ENCODE data around the gene TMEM141.

DNA sequence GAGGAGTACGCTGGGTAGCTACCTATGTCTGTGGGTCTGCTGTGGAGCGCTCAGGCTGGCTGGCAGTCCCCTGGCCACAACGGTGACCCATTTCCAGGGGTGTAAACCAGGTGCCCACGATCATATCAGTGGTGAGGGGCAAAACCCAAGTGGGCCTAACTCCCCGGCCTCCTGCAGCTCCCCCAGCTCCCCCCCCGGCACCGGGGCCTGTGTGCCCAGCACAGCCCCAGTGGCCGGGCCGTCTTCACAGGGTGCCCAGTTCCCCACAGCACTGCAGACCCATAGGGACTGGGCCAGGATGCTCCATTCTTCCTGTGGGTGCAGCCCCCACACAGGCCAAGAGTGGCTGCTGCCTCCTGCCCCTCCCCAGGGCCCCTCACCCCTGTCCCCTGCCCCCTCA, 32.1 kb upstream of the TMEM141 start:
- TF ChIP-seq, protein P1, sequence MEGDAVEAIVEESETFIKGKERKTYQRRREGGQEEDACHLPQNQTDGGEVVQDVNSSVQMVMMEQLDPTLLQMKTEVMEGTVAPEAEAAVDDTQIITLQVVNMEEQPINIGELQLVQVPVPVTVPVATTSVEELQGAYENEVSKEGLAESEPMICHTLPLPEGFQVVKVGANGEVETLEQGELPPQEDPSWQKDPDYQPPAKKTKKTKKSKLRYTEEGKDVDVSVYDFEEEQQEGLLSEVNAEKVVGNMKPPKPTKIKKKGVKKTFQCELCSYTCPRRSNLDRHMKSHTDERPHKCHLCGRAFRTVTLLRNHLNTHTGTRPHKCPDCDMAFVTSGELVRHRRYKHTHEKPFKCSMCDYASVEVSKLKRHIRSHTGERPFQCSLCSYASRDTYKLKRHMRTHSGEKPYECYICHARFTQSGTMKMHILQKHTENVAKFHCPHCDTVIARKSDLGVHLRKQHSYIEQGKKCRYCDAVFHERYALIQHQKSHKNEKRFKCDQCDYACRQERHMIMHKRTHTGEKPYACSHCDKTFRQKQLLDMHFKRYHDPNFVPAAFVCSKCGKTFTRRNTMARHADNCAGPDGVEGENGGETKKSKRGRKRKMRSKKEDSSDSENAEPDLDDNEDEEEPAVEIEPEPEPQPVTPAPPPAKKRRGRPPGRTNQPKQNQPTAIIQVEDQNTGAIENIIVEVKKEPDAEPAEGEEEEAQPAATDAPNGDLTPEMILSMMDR (IDR thresholded peaks at IDR 0.05; ENCODE audit: low read depth, low read length) = no peak
- no peak for TF ChIP-seq EZH2phosphoT487 (IDR thresholded peaks at IDR 0.05; ENCODE audit: low read depth)

Measured in OCI-LY3 (cell line).